Activated CD4-positive, alpha-beta memory T cell treated with anti-CD3 and anti-CD28 coated beads, Interleukin-2, amount 10 ng/mL, durations not matched to agents 7 days and 5 days (primary cell): ENCODE measurements around the gene B4GALT3. TPM values are rescaled to one million over a fixed set of nuclear protein-coding genes. Genes with fewer than 3 reads are reported as not detected.

Experiments
- CTCF ChIA-PET: fragments of 350-600 bp; sonication (Branson Sonifier 250); formaldehyde crosslinking; loops from one replicate; lab custom pipeline; 2021; ENCODE audit warnings: antibody characterized with exemption, inconsistent platforms; lab: Charles Lee
- POLR2A ChIA-PET: fragments of 350-600 bp; sonication (Branson Sonifier 250); formaldehyde crosslinking; loops from one replicate; lab custom pipeline; 2021; ENCODE audit warnings: antibody characterized with exemption; lab: Charles Lee
- DNase-seq: peaks from one replicate; pipeline ENCODE4 v3.0.0-alpha.2; 2020
- H3K27ac Mint-ChIP-seq: one replicate; pipeline ENCODE4 v1.8.0; 2021; ENCODE audit warnings: mild to moderate bottlenecking, mixed read lengths
- H3K27me3 Mint-ChIP-seq: one replicate; pipeline ENCODE4 v1.8.0; 2021; ENCODE audit warnings: mixed read lengths
- H3K36me3 Mint-ChIP-seq: one replicate; pipeline ENCODE4 v1.8.0; 2021; ENCODE audit warnings: low read depth, mixed read lengths
- H3K4me1 Mint-ChIP-seq: one replicate; pipeline ENCODE4 v1.8.0; 2021; ENCODE audit warnings: mixed read lengths
- H3K4me3 Mint-ChIP-seq: one replicate; pipeline ENCODE4 v1.8.0; 2021; ENCODE audit warnings: mild to moderate bottlenecking, mixed read lengths
- H3K9me3 Mint-ChIP-seq: one replicate; pipeline ENCODE4 v1.8.0; 2021; ENCODE audit warnings: mixed read lengths
- total RNA-seq, 2 experiments: library from RNA; stranded (reverse); gene quantifications; one replicate each; pipeline ENCODE4 v1.2.3, GENCODE V29; 2021

Gene B4GALT3
- total RNA-seq, 2 experiments from 2014 or later: 55.0 to 56.7 TPM

DNA sequence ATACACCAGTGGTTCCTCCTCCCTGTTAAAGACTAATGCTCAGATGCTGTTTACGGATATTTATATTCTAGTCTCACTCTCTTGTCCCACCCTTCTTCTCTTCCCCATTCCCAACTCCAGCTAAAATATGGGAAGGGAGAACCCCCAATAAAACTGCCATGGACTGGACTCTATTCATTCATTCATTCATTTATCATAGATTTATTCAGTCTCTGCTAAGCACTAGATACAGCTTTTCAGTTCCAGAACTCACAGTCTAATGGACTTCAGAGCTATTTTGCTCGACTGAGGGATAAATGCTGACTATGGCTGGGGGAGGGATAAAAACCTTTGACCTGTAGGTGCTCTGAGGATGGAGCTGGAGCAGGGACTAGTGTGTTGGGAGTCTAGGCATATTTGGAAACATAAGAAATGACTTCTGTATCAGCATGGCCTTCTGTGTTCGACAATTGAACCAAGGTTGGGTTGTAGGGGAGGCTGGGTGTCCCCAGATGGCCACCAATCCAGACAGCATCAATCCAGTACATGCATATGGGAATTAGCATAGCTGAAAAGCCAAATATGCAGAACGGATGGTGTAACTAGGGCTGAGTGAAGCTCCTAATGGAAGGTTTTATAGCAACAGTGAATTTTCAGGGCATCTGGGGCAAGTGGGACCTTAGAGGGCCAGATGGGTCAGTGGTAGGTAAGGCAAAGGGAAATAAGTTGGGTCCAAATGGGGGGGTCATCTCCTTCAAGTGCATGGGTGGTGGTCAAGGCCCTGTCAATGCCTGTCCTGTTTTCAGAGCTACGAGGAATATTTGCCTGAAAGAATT, 42.0 kb upstream of the B4GALT3 start:
- no peaks in the 10 kb centered on the region for H3K9me3 Mint-ChIP-seq
- H3K36me3 Mint-ChIP-seq: peaks cover 9% of the 10 kb centered on the region
- H3K27ac Mint-ChIP-seq: no peak overlapping the region
- H3K27me3 Mint-ChIP-seq: no peaks in the 10 kb centered on the region
- no peak for DNase-seq
- no peak overlapping the region for H3K4me3 Mint-ChIP-seq
- ChIA-PET POLR2A (interaction anchor here (1.1 to 5.2 kb wide), 2 partner anchors 17 to 155 kb away, joined by 3 to 44 read pairs; partner anchors contain the start of gene NDUFS2), CTCF (interaction anchor here (0.9 to 5.1 kb wide), 6 partner anchors 9 to 163 kb away, joined by 3 to 16 read pairs (median 6); partner anchors contain the start of gene PPOX)
- H3K4me1 Mint-ChIP-seq: peaks cover 43% of the 10 kb centered on the region

- POLR2A ChIA-PET: interaction anchor here (1.1 to 5.2 kb wide), 4 partner anchors 12 to 156 kb away, joined by 3 to 44 read pairs (median 7); partner anchors contain the start of gene NDUFS2
- no peak for DNase-seq
- Mint-ChIP-seq H3K4me3 (no peak overlapping the region), H3K9me3 (no peaks in the 10 kb centered on the region), H3K36me3 (peaks cover 17% of the 10 kb centered on the region), H3K27me3 (no peaks in the 10 kb centered on the region), H3K27ac (no peak overlapping the region), H3K4me1 (peaks cover 43% of the 10 kb centered on the region)
- CTCF ChIA-PET: interaction anchor here (1.6 to 5.1 kb wide), 3 partner anchors 10 to 164 kb away, joined by 8 to 16 read pairs (median 15); partner anchors contain the start of gene PPOX
These were observed 41.2 kb upstream of the B4GALT3 start for GRCh38 chr1:161218301-161219077.

DNA sequence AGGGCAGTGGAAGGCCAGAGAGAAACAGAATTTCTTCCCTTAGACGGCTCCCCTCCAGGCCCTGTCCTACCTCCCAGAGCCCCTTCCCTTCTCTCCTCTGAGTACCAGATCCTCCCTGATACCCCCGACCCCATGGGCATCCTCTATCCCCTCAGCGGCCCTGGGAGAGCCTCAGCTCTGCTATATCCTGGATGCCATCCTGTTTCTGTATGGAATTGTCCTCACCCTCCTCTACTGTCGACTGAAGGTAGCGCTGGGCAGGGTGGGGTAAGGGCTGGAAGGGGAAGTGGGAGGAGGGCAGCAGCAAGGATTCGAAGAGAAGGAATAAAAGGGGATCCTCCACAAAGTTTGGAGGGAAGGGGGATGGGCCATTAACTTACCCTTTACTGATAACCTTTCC, 40.5 kb upstream of the B4GALT3 start:
- DNase-seq: no peak
- Mint-ChIP-seq H3K9me3 (no peaks in the 10 kb centered on the region), H3K27ac (no peak overlapping the region), H3K4me3 (no peak overlapping the region), H3K4me1 (peaks cover 43% of the 10 kb centered on the region), H3K36me3 (peaks cover 24% of the 10 kb centered on the region), H3K27me3 (no peaks in the 10 kb centered on the region)
- CTCF ChIA-PET: interaction anchor here (0.6 to 3.5 kb wide), 4 partner anchors 8 to 165 kb away, joined by 3 to 30 read pairs (median 10); partner anchors contain the start of gene TOMM40L
- POLR2A ChIA-PET: interaction anchor here (1.3 to 5.2 kb wide), 4 partner anchors 8 to 36 kb away, joined by 3 to 44 read pairs (median 12); partner anchors contain the start of genes NDUFS2 and TOMM40L

- ChIA-PET CTCF (interaction anchor here (0.6 to 3.2 kb wide), 5 partner anchors 9 to 165 kb away, joined by 3 to 30 read pairs (median 4); partner anchors contain the start of gene TOMM40L), POLR2A (interaction anchor here (1.3 to 5.2 kb wide), 4 partner anchors 9 to 35 kb away, joined by 3 to 44 read pairs (median 12); partner anchors contain the start of genes NDUFS2 and TOMM40L)
- H3K36me3 Mint-ChIP-seq: peaks cover 28% of the 10 kb centered on the region
- H3K4me3 Mint-ChIP-seq: no peak overlapping the region
- peak overlapping the region; percentile 7 for H3K27ac Mint-ChIP-seq
- no peak for DNase-seq
- H3K9me3 Mint-ChIP-seq: no peaks in the 10 kb centered on the region
- peaks cover 43% of the 10 kb centered on the region for H3K4me1 Mint-ChIP-seq
- H3K27me3 Mint-ChIP-seq: no peaks in the 10 kb centered on the region
These were observed 39.8 kb upstream of the B4GALT3 start for GRCh38 chr1:161216945-161217712.

GRCh38 chr1:161215076-161215475, 37.8 kb upstream of the B4GALT3 start, which contains the start of gene FCER1G:
TSS of gene FCER1G (plus strand) at chr1:161215295. CDS start at chr1:161215322, 27 bp downstream.
- Mint-ChIP-seq H3K4me1 (peaks cover 39% of the 10 kb centered on the region), H3K9me3 (no peaks in the 10 kb centered on the region), H3K27ac (peak within 1 kb of the TSS; percentile 31), H3K27me3 (no peaks in the 10 kb centered on the region), H3K4me3 (no peak within 1 kb of the TSS), H3K36me3 (peaks cover 45% of the 10 kb centered on the region)
- no peak for DNase-seq
- ChIA-PET POLR2A (interaction anchor here (3.1 to 5.2 kb wide), 2 partner anchors 9 to 13 kb away, joined by 11 to 44 read pairs; partner anchors contain the start of gene NDUFS2), CTCF (interaction anchor here (3.2 kb wide), 1 partner anchor 11 kb away, joined by 30 read pairs; the partner anchor contains the start of gene TOMM40L)

DNA sequence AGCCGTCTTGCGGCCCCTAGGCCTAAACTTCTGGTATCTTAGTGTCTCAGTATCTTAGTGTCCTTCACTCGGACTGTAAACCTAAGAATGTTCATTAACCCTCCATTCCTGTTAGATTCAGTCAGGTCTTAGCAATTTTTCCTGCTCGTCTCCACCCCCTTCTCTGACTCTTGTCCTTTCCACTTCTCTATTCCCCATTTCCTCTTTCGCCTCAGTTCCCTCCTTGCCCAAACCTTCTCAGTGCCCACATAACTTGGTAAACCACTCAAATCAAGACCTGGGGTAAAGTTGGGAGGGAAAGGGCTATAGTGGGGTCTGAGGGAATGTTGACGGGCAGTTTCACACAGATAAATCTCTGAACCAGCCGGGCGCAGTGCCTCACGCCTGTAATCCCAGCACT, 37.1 kb upstream of the B4GALT3 start:
- peaks cover 44% of the 10 kb centered on the region for H3K4me1 Mint-ChIP-seq
- H3K36me3 Mint-ChIP-seq: peaks cover 52% of the 10 kb centered on the region
- H3K9me3 Mint-ChIP-seq: no peaks in the 10 kb centered on the region
- POLR2A ChIA-PET: interaction anchor here (3.9 kb wide), 1 partner anchor 12 kb away, joined by 26 read pairs; the partner anchor contains the start of gene NDUFS2
- no peak for DNase-seq
- H3K27me3 Mint-ChIP-seq: no peaks in the 10 kb centered on the region
- H3K4me3 Mint-ChIP-seq: no peak overlapping the region
- H3K27ac Mint-ChIP-seq: no peak overlapping the region
- CTCF ChIA-PET: no interaction called here

GRCh38 chr1:161209790-161210409, 32.6 kb upstream of the B4GALT3 start:
- Mint-ChIP-seq H3K9me3 (no peaks in the 10 kb centered on the region), H3K36me3 (peaks cover 78% of the 10 kb centered on the region), H3K27ac (peak overlapping the region; percentile 41), H3K27me3 (no peaks in the 10 kb centered on the region), H3K4me3 (no peak overlapping the region), H3K4me1 (peaks cover 39% of the 10 kb centered on the region)
- DNase-seq: peak; percentile 75
- CTCF ChIA-PET: interaction anchor here (0.6 to 6.8 kb wide), 9 partner anchors 10 to 172 kb away, joined by 3 to 60 read pairs (median 6); partner anchors contain the start of genes APOA2, PPOX and TOMM40L
- POLR2A ChIA-PET: interaction anchor here (1.2 to 2.8 kb wide), 4 partner anchors 13 to 28 kb away, joined by 5 to 8 read pairs (median 6); partner anchors contain the start of genes APOA2 and TOMM40L

DNA sequence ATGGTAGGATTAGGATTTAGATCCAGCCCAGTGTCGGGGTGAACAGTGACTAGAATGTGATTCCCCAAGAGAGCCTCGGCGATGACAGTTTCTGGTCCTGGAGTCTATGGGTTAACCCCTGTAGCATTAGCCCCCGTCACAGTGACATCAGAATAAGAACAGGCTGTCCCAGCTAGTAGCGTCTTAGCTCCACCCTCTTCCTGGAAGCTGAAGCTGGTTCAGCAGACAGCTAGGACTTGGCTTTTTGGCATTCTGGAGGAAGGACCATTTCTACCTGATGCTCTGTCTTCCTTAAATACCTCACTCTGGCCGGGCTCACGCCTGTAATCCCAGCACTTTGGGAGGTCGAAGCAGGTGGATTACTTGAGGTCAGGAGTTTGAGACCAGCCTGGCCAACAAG, 29.9 kb upstream of the B4GALT3 start:
- ChIA-PET CTCF (interaction anchor here (0.8 to 6.8 kb wide), 6 partner anchors 10 to 175 kb away, joined by 3 to 60 read pairs (median 4); partner anchors contain the start of genes PPOX and TOMM40L), POLR2A (interaction anchor here (2.7 kb wide), 1 partner anchor 9 kb away, joined by 11 read pairs; the partner anchor contains the start of gene FCER1G)
- no peak for DNase-seq
- Mint-ChIP-seq H3K27ac (no peak overlapping the region), H3K4me3 (no peak overlapping the region), H3K9me3 (no peaks in the 10 kb centered on the region), H3K4me1 (peaks cover 53% of the 10 kb centered on the region), H3K27me3 (no peaks in the 10 kb centered on the region), H3K36me3 (peaks cover 77% of the 10 kb centered on the region)

- no peak for DNase-seq
- Mint-ChIP-seq H3K9me3 (no peaks in the 10 kb centered on the region), H3K36me3 (peaks cover 72% of the 10 kb centered on the region), H3K27ac (peak overlapping the region; percentile 4), H3K27me3 (no peaks in the 10 kb centered on the region), H3K4me1 (peaks cover 59% of the 10 kb centered on the region), H3K4me3 (no peak overlapping the region)
- ChIA-PET CTCF (interaction anchor here (0.8 to 5.5 kb wide), 9 partner anchors 10 to 176 kb away, joined by 3 to 101 read pairs (median 4); partner anchors contain the start of genes APOA2, PPOX and TOMM40L), POLR2A (interaction anchor here (0.9 to 2.7 kb wide), 4 partner anchors 10 to 100 kb away, joined by 3 to 11 read pairs (median 6); partner anchors contain the start of genes FCER1G and TOMM40L)
These were observed 29.3 kb upstream of the B4GALT3 start for GRCh38 chr1:161206411-161207140.
